Iris pigment epithelial cell (primary cell): ENCODE data around the gene EXOC2.

Experiments
- DNase-seq: peaks from one replicate; pipeline ENCODE4 v3.0.0-alpha.2; 2011; ENCODE audit warnings: low read depth

Gene EXOC2

DNA sequence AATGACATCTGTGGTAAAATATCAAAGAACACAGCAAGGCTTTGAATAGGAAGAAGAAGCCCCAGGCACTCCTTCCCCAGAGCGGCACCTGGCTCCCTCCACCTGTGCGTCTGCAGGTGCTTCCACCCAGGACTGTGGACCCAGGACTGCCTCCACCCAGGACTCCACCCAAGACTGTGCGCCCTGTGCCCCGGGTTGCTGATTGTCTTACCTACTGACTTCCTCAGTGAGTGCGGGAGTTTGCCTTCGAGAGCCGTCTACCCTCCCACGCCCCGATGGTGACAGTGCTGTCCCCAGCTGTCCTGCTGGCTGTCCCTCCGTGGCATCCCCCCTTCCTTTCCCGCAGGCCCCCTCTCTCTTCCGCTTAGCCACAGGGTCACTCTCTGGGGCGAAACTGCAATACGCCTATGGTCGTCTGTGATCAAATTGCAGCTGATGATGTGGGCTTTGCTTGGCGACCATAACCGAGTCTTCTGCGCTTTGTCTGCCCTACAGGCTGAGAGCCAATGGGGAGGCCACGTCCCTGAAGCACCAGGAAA lies 249.2 kb downstream of the EXOC2 start:
- no peak for DNase-seq

GRCh38 chr6:441126-441920 lies 251.6 kb downstream of the EXOC2 start:
- no peak for DNase-seq

GRCh38 chr6:439641-440167 lies 253.2 kb downstream of the EXOC2 start:
- DNase-seq, result no peak

GRCh38 chr6:438634-439170 lies 254.2 kb downstream of the EXOC2 start:
- no peak for DNase-seq

DNA sequence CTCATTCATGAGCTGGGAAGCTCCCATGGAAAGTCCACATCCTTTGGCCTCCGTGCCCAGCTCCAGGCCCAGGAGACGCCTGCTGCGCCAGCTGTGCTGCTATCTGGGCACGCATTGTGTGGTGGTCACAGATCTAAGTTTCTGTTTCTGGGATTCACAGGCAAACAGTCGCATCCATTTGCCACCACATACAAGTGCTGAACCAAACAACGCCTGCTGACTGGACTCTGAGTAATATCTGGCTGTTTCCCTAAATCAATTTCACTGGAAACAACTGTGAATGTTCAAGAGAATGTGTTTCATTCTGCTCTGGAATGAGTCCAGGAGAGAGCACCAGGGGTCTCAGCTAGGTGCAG lies 255.9 kb downstream of the EXOC2 start:
- peak; percentile 42 for DNase-seq

GRCh38 chr6:436308-437036 lies 256.5 kb downstream of the EXOC2 start:
- peak; percentile 91 for DNase-seq

GRCh38 chr6:435441-436307 lies 257.3 kb downstream of the EXOC2 start:
- DNase-seq, result peak; percentile 21
